Activated CD4-positive, alpha-beta T cell treated with anti-CD3 and anti-CD28 coated beads, Interleukin-2, amount 50 U/mL, for 1 hour (primary cell): ENCODE measurements around the gene TMEM178B.

Source experiments
- DNase-seq: peaks from one replicate; pipeline ENCODE4 v3.0.0-alpha.2; 2020

Gene TMEM178B

DNA sequence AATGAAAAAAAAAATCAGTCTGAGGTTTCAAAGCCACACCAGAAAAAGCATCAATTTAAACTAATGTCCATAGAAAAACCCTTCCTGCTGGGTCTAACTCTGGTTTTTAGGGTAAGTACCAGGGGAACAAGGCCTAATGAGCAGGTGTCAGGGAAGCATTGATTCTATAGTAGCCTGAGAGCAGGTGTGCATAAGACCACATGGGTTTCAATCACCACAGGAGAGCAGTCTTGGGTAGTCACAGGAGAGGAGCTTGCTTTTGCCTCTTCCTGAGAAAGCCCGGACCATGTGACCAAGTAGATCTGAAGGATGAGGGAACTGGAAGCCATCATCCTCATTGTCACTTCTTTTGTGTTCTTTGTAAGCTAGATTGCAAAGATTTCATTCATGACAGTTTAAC is 411.0 kb downstream of the TMEM178B start:
- no peak for DNase-seq

DNA sequence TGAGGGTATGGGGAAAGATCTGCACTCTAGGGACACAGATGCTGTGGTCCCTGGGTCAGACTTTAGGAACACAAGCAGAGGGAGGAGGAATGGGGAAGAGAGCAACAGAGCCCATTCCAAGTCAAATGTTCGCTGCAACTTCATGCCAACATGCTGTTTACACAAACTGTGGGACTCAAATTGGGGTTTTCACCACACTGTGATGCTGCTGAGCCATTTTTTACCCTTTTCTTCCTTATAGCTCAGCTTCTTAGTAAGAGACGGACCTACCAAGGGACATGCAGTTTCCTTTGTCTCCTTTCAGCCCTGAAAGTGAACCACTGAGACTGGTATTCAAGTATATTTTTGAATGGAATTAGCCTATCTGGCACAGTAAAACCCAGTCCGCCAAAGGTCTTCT is 413.1 kb downstream of the TMEM178B start:
- DNase-seq, result no peak

DNA sequence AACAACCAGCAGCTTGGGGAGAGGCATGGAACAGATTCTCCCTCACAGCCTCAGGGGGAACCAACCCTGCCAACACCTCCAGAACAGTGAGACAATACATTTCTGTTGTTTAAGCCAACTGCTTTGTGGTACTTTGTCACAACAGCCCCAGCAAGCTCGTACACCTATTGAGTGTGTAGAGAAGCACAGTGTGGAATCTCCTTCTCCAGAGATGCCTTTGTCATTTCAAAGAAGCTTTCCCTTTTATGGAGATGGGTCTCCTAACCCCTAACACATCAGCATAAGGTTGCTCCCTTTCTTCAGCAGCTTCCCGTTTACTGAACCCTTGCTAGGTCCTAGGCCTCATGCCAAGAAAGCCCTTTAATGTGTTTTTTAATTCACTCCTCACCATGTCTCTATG is 416.6 kb downstream of the TMEM178B start:
- DNase-seq, result no peak

DNA sequence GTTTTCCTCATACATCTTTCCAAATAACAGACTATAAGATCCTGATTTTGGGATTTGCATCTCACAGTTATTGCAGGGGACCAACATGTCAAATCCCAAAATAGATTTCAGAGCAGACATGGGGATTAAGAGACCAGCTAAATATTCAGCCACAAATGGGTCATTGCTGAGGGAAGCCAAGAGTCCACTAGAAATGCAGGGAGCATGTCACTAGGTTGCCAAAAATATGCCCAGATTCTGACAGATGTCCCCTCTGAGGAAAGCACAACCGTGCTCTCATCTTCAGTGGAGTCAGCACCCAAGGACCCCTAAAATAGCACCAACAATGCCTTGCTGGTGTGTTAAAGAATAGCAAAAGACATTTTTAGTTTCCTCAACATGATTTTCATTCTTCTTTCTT is 421.2 kb downstream of the TMEM178B start:
- DNase-seq, result no peak

DNA sequence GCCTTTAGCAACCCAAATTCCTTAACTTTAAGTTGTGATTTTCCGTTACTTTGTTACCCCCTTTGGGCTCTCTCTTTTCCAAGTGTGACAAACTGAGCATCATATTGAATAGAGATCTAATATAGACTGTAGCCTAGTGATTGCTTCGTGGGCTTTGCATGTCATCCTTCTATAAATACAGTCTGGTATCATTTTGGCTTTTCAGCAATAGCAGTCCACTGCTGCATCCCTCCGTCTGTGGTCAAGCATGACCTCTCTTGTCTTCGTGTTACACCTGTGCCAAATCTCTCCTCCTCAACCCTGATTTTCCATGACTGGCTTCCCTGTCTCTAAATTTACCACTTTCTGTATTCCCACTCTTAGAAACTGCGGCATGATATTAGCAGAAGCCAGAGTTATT is 423.5 kb downstream of the TMEM178B start:
- no peak for DNase-seq

DNA sequence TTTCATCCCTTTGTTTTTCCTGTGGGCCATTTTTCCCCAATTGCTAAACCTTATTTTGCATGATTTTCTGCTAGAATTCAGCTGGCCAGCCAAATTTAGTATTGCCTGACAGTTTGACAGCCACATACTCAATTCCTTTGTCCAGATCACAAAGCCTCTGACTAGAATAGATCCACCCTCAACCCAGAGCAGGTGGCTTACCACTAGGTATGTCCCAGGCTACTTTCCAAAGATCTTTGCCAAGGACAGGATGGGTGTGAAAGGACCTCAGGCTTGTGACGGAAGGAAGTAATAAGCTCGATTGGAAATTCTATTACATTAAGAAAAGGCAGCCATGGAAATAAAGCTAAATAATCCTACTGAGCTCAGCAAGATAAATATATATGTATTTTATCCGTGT is 426.7 kb downstream of the TMEM178B start:
- DNase-seq, result no peak

DNA sequence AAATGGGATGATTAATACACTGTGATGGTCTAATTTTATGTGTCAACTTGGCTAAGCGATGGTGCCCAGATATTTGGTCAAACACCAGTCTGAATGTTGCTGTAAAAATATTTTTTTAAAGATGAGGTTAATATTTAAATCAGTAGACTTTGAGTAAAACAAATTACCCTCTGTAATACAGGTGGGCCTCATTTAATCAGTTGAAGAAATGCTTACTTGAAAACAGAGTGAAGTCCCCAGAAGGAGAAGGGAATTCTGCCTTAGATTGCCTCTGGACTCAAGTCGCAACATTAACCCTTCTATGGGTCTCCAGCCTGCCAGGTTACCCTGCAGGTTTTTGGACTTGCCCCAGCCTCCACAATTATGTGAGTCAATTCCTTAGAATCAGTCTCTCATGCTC is 427.6 kb downstream of the TMEM178B start:
- DNase-seq, result no peak

DNA sequence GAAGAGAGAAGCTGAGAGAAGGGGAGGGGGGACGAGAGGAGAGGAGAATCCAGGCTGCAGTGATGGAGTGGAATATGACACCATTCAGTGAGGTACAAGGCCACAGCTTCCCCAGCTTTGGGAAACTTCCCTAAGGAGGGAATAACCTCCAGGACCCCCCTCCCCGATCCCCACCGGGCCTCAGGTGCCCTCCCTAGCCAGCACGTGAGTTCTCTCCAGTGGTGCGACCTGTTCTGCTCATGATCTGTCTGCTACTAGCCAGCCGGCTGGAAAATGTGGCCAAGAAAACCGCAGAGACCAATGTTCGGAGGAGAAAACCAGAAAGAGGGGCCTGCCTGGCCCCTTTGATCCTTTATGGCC is 437.4 kb downstream of the TMEM178B start:
- no peak for DNase-seq

DNA sequence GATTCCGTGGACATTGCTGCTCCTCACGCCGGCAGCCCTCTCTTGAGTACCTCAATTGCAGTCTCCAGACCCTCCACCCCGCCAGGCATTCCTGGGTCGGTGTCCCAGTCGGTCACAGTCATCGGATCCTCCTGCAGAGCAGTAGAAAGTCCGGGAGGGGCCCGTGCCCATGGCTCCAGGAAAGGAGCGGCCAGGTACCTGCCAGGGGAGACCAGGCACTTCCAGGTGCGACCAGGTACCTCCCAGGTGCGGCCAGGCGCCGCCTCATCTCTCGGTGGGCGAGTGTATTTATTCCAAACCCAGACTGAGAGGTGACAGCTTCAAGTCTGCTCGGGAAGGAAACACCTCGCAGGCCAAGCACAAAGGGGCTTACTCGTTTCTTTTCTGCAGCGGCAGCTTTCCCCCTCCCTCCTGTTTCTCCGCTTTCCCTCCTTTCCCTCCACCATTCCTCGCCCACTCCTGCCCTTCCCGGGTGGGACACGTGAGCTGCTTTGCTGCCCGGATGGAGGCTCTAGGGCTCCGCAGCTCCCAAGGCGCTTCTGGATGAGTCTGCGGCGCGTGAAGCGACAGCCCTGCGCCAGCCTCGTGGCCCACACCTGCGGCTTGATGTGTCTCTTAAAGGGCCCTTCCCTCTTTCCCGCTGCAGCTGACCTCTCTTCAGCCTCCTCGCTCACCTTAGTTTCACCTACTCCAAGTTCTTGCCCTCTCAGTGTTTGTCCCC is 438.0 kb downstream of the TMEM178B start:
- no peak for DNase-seq

DNA sequence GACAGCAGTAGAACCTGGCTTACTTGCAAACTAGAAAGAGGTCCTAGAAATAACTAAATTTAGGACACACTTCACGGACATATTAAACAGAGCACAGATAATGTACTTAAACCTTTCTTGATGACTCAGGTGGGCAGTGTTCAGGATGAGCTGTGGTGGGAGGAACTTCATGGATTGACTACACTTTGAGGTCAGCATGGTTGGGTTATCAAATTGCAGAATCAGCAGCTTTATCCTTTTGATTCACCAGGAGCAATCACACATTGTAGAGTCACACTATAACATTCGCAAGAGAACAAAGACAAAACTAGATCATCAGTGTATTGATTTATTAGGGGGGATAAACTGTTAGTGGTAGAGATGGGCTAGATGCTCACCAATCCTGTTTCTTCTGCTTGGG is 438.7 kb downstream of the TMEM178B start:
- DNase-seq, result no peak

DNA sequence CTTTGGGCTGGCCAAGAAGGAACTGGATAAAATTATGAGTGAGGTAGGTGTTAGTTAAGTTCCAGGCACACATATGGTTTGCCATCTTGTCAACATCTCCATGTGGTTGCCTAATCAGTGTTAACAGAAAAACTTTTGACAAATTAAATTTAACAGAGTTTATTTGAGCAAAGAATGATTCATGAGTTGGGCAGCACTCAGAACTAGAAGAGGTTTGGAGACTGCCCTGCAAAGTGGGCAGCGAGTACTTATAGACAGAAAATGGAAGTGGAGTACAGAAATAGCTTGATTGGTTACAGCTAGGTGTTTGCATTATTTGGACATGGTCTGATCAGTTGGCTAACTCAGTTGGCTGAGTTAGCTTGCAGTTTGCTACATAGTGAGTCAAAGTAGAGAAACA is 439.9 kb downstream of the TMEM178B start:
- no peak for DNase-seq

DNA sequence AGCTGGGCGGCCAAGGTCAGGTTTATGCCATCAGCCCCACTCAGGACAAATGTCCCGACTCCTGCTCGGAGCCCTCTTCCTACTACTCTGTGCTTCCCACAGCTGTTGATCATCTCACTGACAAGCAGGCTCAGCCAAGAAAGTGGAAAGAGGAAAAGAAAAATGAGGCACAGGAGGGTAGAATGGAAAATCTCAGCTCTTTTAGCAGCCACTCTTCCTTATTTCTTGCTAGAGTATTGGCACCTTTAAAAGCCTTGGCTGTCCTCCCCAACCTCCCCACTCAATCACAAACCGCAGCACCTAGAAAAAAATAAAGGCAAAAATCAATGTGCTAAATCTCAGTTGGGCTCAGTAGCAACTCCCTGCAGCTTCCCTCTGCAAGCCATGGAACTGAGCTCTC is 442.1 kb downstream of the TMEM178B start:
- DNase-seq, result no peak

DNA sequence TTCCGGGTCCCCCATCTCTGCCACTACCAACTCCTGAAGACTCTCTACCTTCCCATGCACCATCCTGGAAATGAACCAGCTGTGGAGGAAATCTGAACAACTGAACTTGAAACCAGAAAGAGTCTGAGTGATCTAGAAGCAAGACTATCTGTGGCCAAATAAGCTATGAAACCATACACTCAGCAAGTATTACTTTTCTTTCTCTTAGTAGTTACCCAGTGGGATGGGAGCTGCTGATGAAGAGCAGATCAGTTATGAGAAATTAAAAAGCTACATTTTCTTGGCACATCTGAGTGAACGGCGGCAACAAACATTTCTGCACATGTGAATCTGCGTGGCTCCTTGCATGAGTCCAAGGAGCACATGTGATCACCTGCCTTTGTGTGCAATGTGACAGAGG is 445.8 kb downstream of the TMEM178B start:
- DNase-seq, result no peak

DNA sequence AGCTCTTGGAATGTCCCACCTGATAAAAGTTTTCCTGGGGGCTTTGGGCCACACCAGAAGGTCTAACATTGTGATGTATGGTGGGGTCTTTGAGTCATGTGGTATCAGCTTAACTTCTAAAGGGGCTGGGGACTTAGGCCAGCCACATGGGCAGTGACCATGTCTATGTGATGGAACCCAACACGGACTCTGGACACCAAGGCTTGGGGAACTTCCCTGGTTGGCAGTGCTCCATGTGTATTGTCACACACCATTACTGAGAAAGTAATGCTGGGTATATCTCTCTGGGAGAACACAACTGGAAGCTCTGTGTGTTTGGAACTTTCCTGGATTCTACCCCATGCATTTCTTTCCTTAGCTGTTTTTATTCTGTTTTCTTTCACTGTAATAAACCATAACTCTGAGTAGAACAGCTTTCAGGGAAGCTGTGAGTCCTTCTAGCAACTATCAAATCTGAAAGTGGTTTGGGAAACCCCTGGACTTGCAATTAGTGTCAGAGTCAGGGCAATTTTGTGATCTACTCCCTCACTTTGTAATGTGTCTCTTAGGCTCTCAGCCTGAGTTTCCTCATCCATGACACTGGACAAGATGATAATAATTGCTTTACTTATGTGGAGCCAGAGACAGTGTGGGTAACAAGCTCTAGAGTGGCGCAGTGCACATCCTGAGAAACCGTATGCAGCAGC is 448.9 kb downstream of the TMEM178B start:
- no peak for DNase-seq

DNA sequence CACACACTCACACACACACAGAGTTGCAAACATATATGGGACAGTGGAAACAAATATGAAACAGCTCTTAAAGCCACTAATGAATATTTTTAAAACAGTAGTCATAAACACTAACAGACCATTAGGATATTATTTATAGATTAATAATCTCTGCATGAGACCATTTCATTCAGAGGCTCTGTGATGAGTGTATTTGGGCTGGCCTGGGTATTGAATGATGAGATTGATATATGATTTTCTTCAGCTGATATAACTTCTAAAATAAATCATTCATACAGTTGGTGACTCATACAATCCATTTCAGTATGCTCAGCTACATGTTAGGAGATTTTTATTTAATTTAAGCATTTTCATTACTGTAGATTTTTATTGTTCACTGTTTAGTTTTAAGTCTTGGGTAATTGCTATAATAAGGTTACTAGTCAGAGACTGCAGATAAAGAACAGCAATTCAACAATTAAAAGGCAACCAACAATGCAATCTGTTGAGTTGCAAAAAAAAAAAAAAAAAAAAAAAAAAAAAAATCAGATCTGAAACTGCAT is 452.2 kb downstream of the TMEM178B start:
- no peak for DNase-seq

DNA sequence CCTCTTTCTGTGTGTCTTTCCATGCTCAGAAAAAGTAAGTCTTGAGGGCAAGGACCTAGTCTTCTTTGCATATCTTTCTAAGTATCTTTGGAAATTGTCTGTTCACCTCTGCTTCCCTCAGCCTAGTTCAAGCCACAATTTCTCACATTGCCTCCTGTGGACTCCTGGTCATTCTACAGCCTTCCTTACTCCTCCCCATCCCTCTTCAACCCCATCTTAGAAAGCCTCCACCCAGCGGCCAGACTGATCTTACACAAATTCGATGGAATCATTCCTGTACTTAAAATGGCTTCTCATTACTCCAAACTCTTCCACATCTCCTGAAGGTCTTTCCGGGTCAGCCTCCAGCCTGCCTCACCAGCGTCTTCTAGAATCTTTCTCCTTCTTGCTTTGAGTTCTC is 453.2 kb downstream of the TMEM178B start:
- DNase-seq, result no peak

DNA sequence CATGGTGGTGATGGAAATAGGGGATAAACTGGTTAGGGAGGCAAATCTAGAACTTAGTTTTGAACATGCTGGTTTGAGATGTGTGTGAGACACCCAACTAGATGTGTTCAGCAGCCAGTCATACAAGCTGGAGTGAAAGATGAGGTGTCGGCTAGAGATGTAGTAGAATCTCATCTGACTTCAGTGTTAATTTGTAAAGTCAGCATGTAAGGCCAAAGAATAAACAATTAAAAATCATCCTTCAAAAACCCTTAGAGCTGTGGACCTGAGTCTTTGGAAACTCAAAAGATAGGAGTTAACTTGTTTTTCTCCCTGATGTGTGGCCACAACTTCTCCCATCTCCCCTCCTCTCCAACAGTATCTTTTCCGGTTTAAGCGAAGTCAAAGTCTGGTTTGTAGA is 454.5 kb downstream of the TMEM178B start:
- no peak for DNase-seq
